A549 (cell line): Measurements from ENCODE around the gene GPR158. TPM values are rescaled to one million over a fixed set of nuclear protein-coding genes. Genes with fewer than 3 reads are reported as not detected.
"Not testable (repeated sequence)": the region's sequence is repeated elsewhere in the genome, so short reads cannot be mapped to it uniquely, and the experiment has no call there.

Experiments
- ATAC-seq, 2 experiments: fragments of 200-7000 bp in 1 of 2; fragments of >200 bp in 1 of 2; cut with Nextera tagmentation in 1 of 2; cut with Tn5 transposase in 1 of 2; 3 replicates each; pipeline versions ENCODE4 v1.8.0 to v1.9.1; 2018 to 2020; ENCODE audit warnings: mild to moderate bottlenecking in 1 of 2, moderate library complexity in 1 of 2
- CTCF ChIA-PET: fragments of 300-600 bp; sonication (Branson Sonifier 250); formaldehyde crosslinking; extraction: SDS; loops from one replicate; lab custom pipeline; 2021; ENCODE audit warnings: antibody characterized with exemption, inconsistent platforms; lab: Yijun Ruan, JAX
- POLR2A ChIA-PET: fragments of 350-600 bp; formaldehyde crosslinking; extraction: SDS; loops from one replicate; lab custom pipeline; 2021; ENCODE audit warnings: antibody characterized with exemption, inconsistent platforms; lab: Yijun Ruan, JAX
- DNase-seq, 2 experiments: peaks; one replicate each; pipeline versions ENCODE4 v3.0.0 to v3.0.0-alpha.2; 2011 to 2016; ENCODE audit warnings: low read depth in 1 of 2, low spot score in 1 of 2
- FAIRE-seq: peaks from 2 replicates; lab custom pipeline; 2011; peaks lifted over from hg19 to GRCh38; lab: Jason Lieb, UNC
- H3K27ac ChIP-seq, 2 experiments: fragments of >200 bp; sonication (Bioruptor Twin); formaldehyde crosslinking; 3 replicates each; pipeline ENCODE4 v1.5.1; 2016 to 2017
- H3K4me1 ChIP-seq: fragments of >200 bp; sonication (Bioruptor Twin); formaldehyde crosslinking; 3 replicates; pipeline ENCODE4 v1.6.1; 2016
- H3K4me2 ChIP-seq: fragments of >200 bp; sonication (Bioruptor Twin); formaldehyde crosslinking; 3 replicates; pipeline ENCODE4 v1.6.1; 2016
- H3K4me3 ChIP-seq: fragments of >200 bp; sonication (Bioruptor Twin); formaldehyde crosslinking; 3 replicates; pipeline ENCODE4 v1.5.1; 2016
- H3K9me3 ChIP-seq: fragments of >200 bp; sonication (Bioruptor Twin); formaldehyde crosslinking; 3 replicates; pipeline ENCODE4 v1.6.1; 2016
- ATOH8 ChIP-seq: fragments of 250-450 bp; sonication (Bioruptor Pico); IDR thresholded peaks from 2 replicates; pipeline ENCODE4 v1.5.0; 2020; ENCODE audit warnings: low read depth, mild to moderate bottlenecking, moderate library complexity
- BHLHE40 ChIP-seq: IDR thresholded peaks from 2 replicates; pipeline ENCODE4 v1.6.1; 2012; ENCODE audit warnings: low read depth, low read length, inconsistent platforms
- CBX8 ChIP-seq: fragments of 200-600 bp; sonication (generic); IDR thresholded peaks from 2 replicates; pipeline ENCODE4 v1.6.1; 2016
- CEBPB ChIP-seq, 2 experiments: fragments of >200 bp in 1 of 2; sonication (Bioruptor Twin) in 1 of 2; formaldehyde crosslinking in 1 of 2; IDR thresholded peaks; 2 replicates each; pipeline ENCODE4 v1.6.1; 2012 to 2016
- CTCF ChIP-seq: fragments of >200 bp; sonication (Bioruptor Twin); formaldehyde crosslinking; IDR thresholded peaks from 3 replicates; pipeline ENCODE4 v1.5.1; 2016
- EP300 ChIP-seq, 2 experiments: fragments of >200 bp; sonication (Bioruptor Twin); formaldehyde crosslinking; IDR thresholded peaks; 2 replicates in 1 of 2; 3 replicates in 1 of 2; pipeline ENCODE4 v1.6.1; 2016 to 2017
- HDAC2 ChIP-seq: fragments of 200-600 bp; sonication (generic); IDR thresholded peaks from 2 replicates; pipeline ENCODE4 v1.6.1; 2016
- HOXB5 ChIP-seq: fragments of 250-450 bp; sonication (Bioruptor Pico); IDR thresholded peaks from 2 replicates; pipeline ENCODE4 v1.5.0; 2020; ENCODE audit warnings: mild to moderate bottlenecking, moderate library complexity
- KDM5A ChIP-seq: fragments of 200-600 bp; sonication (generic); IDR thresholded peaks from 2 replicates; pipeline ENCODE4 v1.6.1; 2016; ENCODE audit warnings: antibody characterized with exemption, mild to moderate bottlenecking
- PHF8 ChIP-seq: fragments of 200-600 bp; sonication (generic); IDR thresholded peaks from 2 replicates; pipeline ENCODE4 v1.6.1; 2016; ENCODE audit warnings: low read depth, mild to moderate bottlenecking, antibody characterized with exemption, moderate library complexity, borderline replicate concordance
- POLR2AphosphoS2 ChIP-seq: conservative IDR thresholded peaks from 2 replicates; pipeline ENCODE4 v1.6.1; 2012; ENCODE audit warnings: low read length, improper control_type of control experiment, inconsistent platforms
- RAD21 ChIP-seq, 2 experiments: fragments of >200 bp in 1 of 2; sonication (Bioruptor Twin) in 1 of 2; formaldehyde crosslinking in 1 of 2; IDR thresholded peaks in 1 of 2; conservative IDR thresholded peaks in 1 of 2; 2 replicates in 1 of 2; 3 replicates in 1 of 2; pipeline ENCODE4 v1.6.1; 2012 to 2018; ENCODE audit warnings: inconsistent platforms in 1 of 2
- RCOR1 ChIP-seq: fragments of 150-350 bp; IDR thresholded peaks from 2 replicates; pipeline ENCODE4 v1.6.1; 2014; ENCODE audit warnings: antibody characterized with exemption, low read length, low read depth
- RFX5 ChIP-seq: fragments of 450-650 bp; IDR thresholded peaks from 2 replicates; pipeline ENCODE4 v1.7.1; 2014; ENCODE audit warnings: antibody characterized with exemption, mild to moderate bottlenecking, moderate library complexity
- SREBF2 ChIP-seq: fragments of 450-650 bp; IDR thresholded peaks from 2 replicates; pipeline ENCODE4 v1.6.1; 2014; ENCODE audit warnings: mild to moderate bottlenecking, moderate library complexity
- ZC3H11A ChIP-seq: fragments of 450-650 bp; IDR thresholded peaks from 2 replicates; pipeline ENCODE4 v1.6.1; 2014; ENCODE audit warnings: antibody characterized with exemption, mild to moderate bottlenecking
- ZFP36 ChIP-seq: fragments of 450-650 bp; IDR thresholded peaks from 2 replicates; pipeline ENCODE4 v1.6.1; 2014; ENCODE audit warnings: borderline replicate concordance; ENCODE audit not compliant: partially characterized antibody
- ZSCAN20 ChIP-seq: fragments of 250-450 bp; sonication (Bioruptor Pico); IDR thresholded peaks from 2 replicates; pipeline ENCODE4 v1.8.0; 2022; ENCODE audit warnings: mild to moderate bottlenecking, moderate library complexity
- WGBS: methylation state at CpG from one replicate; pipeline ENCODE4 v1.1.6; 2017; ENCODE audit errors: missing lambda C conversion rate; 5-methylcytosine and 5-hydroxymethylcytosine counted together
- polyA plus RNA-seq, 4 experiments: library from polyadenylated mRNA; depleted of rRNA in 3 of 4; stranded (reverse); fragments of >200 nt; fragmentation: RNase III in 1 of 4; extraction: RNeasy Plus Mini Kit Qiagen cat#74134 plus additional on column Dnase treatment in 1 of 4; gene quantifications; 2 replicates in 3 of 4; 3 replicates in 1 of 4; pipeline ENCODE4 v1.2.3, GENCODE V29; 2011 to 2017
- TF ChIP-seq, protein P1 (sequence below): fragments of 200-600 bp; sonication (generic); IDR thresholded peaks from 2 replicates; pipeline ENCODE4 v1.6.1; 2016; ENCODE audit warnings: antibody characterized with exemption, mild to moderate bottlenecking, moderate library complexity
- TF ChIP-seq, protein P2 (sequence below): IDR thresholded peaks from 2 replicates; pipeline ENCODE4 v1.6.1; 2012; ENCODE audit warnings: low read depth, borderline replicate concordance

The GPR158 gene
- polyA plus RNA-seq, 2 of the 4 experiments (the other 2 are of a cell fraction): 0.01 to 0.03 TPM

DNA sequence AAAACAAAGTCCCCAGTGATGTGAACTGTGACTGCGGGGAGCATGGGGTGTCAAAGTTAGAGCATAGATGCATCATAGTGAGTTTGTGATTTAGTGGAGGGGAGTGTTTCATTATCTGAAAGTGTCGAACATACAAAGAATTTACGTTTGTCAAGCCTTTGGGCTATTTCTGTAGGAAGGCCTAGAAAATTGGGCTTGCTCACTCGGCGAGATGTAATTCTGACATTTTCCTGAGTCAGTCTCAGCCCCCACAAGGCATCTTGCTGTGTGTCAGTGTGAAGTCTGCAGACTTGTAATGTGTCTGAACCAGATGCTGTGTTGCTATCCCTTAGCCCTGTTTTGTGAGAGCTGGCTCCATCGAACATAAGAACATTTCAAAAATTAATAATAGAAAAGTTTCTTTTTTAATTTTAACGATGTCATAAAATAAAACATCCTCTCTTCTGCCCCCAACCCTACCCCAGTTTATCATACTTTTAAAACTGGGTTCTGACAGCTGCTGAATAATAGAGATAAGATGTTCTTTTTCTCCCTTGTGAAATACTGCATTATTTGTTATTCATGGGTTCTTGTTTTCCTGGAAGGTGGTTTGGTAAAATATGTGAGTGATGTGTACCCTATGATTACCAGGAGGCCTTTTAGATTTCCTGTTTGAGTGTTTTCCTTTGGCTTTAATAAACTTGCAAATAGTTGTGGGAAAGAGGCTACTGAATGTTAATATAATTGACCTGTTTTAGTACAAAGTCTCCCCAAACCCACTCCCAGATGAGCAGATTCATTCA is 207.4 kb downstream of the GPR158 start (continued):
- TF ChIP-seq CTCF: no peak
- TF ChIP-seq RAD21 (conservative IDR thresholded peaks at IDR 0.05 in 1 of 2, IDR thresholded peaks at IDR 0.05 in 1 of 2): no peak
- no peak for TF ChIP-seq SREBF2
- no peak for TF ChIP-seq ZSCAN20

GRCh38 chr10:25382901-25383300 is 208.1 kb downstream of the GPR158 start:
- H3K27ac ChIP-seq, ATAC-seq, H3K4me2 ChIP-seq, H3K4me3 ChIP-seq, H3K4me1 ChIP-seq, DNase-seq, FAIRE-seq, POLR2A ChIA-PET, H3K9me3 ChIP-seq: not testable (repeated sequence)
- 44% methylated on average over 8 of the region's 8 CpGs for WGBS
- CTCF ChIA-PET: interaction anchor here (0.8 kb wide), 1 partner anchor 85 kb away, joined by 3 read pairs; no protein-coding TSS in a partner anchor

- no peak for TF ChIP-seq RCOR1
- TF ChIP-seq HDAC2: no peak
- TF ChIP-seq ATOH8 (CRISPR knock-in tag): no peak
- no peak for TF ChIP-seq KDM5A
- no peak for TF ChIP-seq ZSCAN20
- TF ChIP-seq, protein P1, sequence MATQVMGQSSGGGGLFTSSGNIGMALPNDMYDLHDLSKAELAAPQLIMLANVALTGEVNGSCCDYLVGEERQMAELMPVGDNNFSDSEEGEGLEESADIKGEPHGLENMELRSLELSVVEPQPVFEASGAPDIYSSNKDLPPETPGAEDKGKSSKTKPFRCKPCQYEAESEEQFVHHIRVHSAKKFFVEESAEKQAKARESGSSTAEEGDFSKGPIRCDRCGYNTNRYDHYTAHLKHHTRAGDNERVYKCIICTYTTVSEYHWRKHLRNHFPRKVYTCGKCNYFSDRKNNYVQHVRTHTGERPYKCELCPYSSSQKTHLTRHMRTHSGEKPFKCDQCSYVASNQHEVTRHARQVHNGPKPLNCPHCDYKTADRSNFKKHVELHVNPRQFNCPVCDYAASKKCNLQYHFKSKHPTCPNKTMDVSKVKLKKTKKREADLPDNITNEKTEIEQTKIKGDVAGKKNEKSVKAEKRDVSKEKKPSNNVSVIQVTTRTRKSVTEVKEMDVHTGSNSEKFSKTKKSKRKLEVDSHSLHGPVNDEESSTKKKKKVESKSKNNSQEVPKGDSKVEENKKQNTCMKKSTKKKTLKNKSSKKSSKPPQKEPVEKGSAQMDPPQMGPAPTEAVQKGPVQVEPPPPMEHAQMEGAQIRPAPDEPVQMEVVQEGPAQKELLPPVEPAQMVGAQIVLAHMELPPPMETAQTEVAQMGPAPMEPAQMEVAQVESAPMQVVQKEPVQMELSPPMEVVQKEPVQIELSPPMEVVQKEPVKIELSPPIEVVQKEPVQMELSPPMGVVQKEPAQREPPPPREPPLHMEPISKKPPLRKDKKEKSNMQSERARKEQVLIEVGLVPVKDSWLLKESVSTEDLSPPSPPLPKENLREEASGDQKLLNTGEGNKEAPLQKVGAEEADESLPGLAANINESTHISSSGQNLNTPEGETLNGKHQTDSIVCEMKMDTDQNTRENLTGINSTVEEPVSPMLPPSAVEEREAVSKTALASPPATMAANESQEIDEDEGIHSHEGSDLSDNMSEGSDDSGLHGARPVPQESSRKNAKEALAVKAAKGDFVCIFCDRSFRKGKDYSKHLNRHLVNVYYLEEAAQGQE: no peak
- TF ChIP-seq, protein P2, sequence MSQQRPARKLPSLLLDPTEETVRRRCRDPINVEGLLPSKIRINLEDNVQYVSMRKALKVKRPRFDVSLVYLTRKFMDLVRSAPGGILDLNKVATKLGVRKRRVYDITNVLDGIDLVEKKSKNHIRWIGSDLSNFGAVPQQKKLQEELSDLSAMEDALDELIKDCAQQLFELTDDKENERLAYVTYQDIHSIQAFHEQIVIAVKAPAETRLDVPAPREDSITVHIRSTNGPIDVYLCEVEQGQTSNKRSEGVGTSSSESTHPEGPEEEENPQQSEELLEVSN: no peak
- no peak for TF ChIP-seq ZC3H11A
- TF ChIP-seq POLR2AphosphoS2: no peak
- TF ChIP-seq BHLHE40: no peak
- TF ChIP-seq CBX8: no peak
- TF ChIP-seq CEBPB (IDR thresholded peaks at IDR 0.05): no peak
- no peak for TF ChIP-seq RFX5
- no peak for TF ChIP-seq EP300 (IDR thresholded peaks at IDR 0.05)
- no peak for TF ChIP-seq PHF8
- TF ChIP-seq HOXB5 (CRISPR knock-in tag): no peak
- TF ChIP-seq RAD21 (conservative IDR thresholded peaks at IDR 0.05 in 1 of 2, IDR thresholded peaks at IDR 0.05 in 1 of 2): no peak
- no peak for TF ChIP-seq ZFP36
- TF ChIP-seq SREBF2: no peak
- POLR2A ChIA-PET: no interaction called here
- Histone ChIP-seq H3K4me3 (no peak overlapping the region), H3K4me1 (no peaks in the 10 kb centered on the region), H3K9me3 (no peaks in the 10 kb centered on the region), H3K4me2 (no peak overlapping the region), H3K27ac (no peak overlapping the region)
- CTCF ChIA-PET: interaction anchor here (0.8 kb wide), 1 partner anchor 86 kb away, joined by 3 read pairs; no protein-coding TSS in a partner anchor
- DNase-seq: no peak
- FAIRE-seq: no peak
- ATAC-seq: no peak
These were observed 208.9 kb downstream of the GPR158 start for GRCh38 chr10:25383686-25384085.
